ENCODE measurements around the gene NR2F2. TPM values are rescaled to one million over a fixed set of nuclear protein-coding genes. Genes with fewer than 3 reads are reported as not detected.

The NR2F2 gene
- total RNA-seq, 2 experiments from 2014 or later = not detected

DNA sequence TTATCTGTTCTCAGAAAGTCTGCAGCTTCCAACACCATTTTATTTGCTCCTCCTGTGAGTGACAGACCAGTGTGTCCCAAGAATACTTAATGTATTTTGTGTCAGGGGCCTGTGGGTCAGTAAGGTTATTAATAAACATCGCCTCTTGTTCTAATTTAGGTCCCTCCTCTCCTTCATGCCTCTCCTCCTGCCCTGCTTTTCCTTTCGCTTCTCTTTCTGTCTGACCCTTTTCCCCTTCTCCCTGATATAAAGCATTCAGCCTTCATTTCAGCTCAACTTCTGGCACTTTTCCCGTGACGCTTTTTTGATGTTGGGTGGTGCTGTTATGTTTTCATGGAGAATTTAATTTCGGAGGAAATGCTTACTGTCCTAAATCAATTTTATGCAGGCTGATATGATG, 29.7 kb upstream of the NR2F2 start:
- no peaks in the 10 kb centered on the region for H3K36me3 Mint-ChIP-seq (ENCODE audit: low read depth)
- POLR2A ChIA-PET = no interaction called here
- no peak overlapping the region for H3K4me3 Mint-ChIP-seq
- DNase-seq (no peak), ATAC-seq (no peak)
- no peak for TF ChIP-seq CTCF (IDR thresholded peaks at IDR 0.05)
- H3K27ac Mint-ChIP-seq = no peak overlapping the region
- H3K9me3 Mint-ChIP-seq = peaks cover 6% of the 10 kb centered on the region
- H3K27me3 Mint-ChIP-seq = peaks cover 11% of the 10 kb centered on the region
- intact Hi-C loops (cut with micrococcal nuclease) = no loop called here
- CTCF ChIA-PET = no interaction called here
- no peaks in the 10 kb centered on the region for H3K4me1 Mint-ChIP-seq (ENCODE audit: low read depth)

GRCh38 chr15:96303503-96304056, 26.9 kb upstream of the NR2F2 start:
- intact Hi-C loops (cut with micrococcal nuclease) = no loop called here
- no peak for DNase-seq
- ChIA-PET CTCF (no interaction called here), POLR2A (no interaction called here)
- TF ChIP-seq CTCF (IDR thresholded peaks at IDR 0.05) = no peak
- Mint-ChIP-seq H3K4me3 (no peak overlapping the region), H3K27me3 (peaks cover 11% of the 10 kb centered on the region), H3K36me3 (ENCODE audit: low read depth) (no peaks in the 10 kb centered on the region), H3K4me1 (ENCODE audit: low read depth) (no peaks in the 10 kb centered on the region), H3K27ac (no peak overlapping the region), H3K9me3 (no peaks in the 10 kb centered on the region)
- ATAC-seq = no peak

- H3K4me1 Mint-ChIP-seq (ENCODE audit: low read depth) = no peaks in the 10 kb centered on the region
- no peak overlapping the region for H3K4me3 Mint-ChIP-seq
- H3K27me3 Mint-ChIP-seq = peaks cover 10% of the 10 kb centered on the region
- ChIA-PET CTCF (no interaction called here), POLR2A (no interaction called here)
- intact Hi-C loops (cut with micrococcal nuclease) = no loop called here
- ATAC-seq (no peak), DNase-seq (no peak)
- H3K27ac Mint-ChIP-seq = no peak overlapping the region
- no peaks in the 10 kb centered on the region for H3K36me3 Mint-ChIP-seq (ENCODE audit: low read depth)
- no peak for TF ChIP-seq CTCF (IDR thresholded peaks at IDR 0.05)
- H3K9me3 Mint-ChIP-seq = no peaks in the 10 kb centered on the region
Observed at GRCh38 chr15:96304839-96305238, 25.7 kb upstream of the NR2F2 start.

DNA sequence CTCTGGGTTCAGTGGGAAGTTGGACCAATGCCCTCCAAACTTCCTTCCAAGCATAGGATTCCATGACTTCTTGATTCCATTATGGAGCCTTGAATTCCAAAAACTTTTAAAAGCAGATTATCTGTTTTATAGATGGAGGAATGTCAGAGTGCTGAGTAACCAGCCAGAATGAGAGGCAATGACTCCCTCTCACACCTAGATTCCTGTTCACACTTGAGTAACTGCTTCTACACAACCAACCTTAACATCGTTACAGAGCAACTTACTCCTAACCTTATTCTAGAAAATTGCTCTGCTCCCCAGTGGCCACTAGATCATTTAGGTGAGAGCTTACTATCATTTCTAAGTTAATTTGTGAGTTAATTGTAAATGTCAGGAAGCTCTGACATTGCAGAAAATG, 24.2 kb upstream of the NR2F2 start:
- TF ChIP-seq CTCF (IDR thresholded peaks at IDR 0.05) = no peak
- ATAC-seq (no peak), DNase-seq (no peak)
- ChIA-PET CTCF (no interaction called here), POLR2A (interaction anchor here (0.6 kb wide), 1 partner anchor 628 kb away, joined by 3 read pairs; no protein-coding TSS in a partner anchor)
- Mint-ChIP-seq H3K9me3 (no peaks in the 10 kb centered on the region), H3K36me3 (ENCODE audit: low read depth) (no peaks in the 10 kb centered on the region), H3K4me3 (no peak overlapping the region), H3K27ac (no peak overlapping the region), H3K27me3 (peaks cover 6% of the 10 kb centered on the region), H3K4me1 (ENCODE audit: low read depth) (no peaks in the 10 kb centered on the region)
- intact Hi-C loops (cut with micrococcal nuclease) = no loop called here

- Mint-ChIP-seq H3K4me1 (ENCODE audit: low read depth) (no peaks in the 10 kb centered on the region), H3K36me3 (ENCODE audit: low read depth) (no peaks in the 10 kb centered on the region), H3K27me3 (no peaks in the 10 kb centered on the region), H3K4me3 (no peak overlapping the region), H3K27ac (no peak overlapping the region), H3K9me3 (no peaks in the 10 kb centered on the region)
- intact Hi-C loops (cut with micrococcal nuclease) = no loop called here
- TF ChIP-seq CTCF (IDR thresholded peaks at IDR 0.05) = no peak
- ChIA-PET CTCF (no interaction called here), POLR2A (no interaction called here)
- no peak for DNase-seq
- no peak for ATAC-seq
Observed at GRCh38 chr15:96307856-96308394, 22.6 kb upstream of the NR2F2 start.
